Measurements from ENCODE around the gene HOOK2. TPM values are rescaled to one million over a fixed set of nuclear protein-coding genes. Genes with fewer than 3 reads are reported as not detected.
A peak's percentile ranks its signal among the peaks of the same experiment; 100 is the strongest.

HOOK2 gene
- total RNA-seq, 4 donors from 2014 or later = 27.3 to 109 (median 50.2) TPM

GRCh38 chr19:12750851-12751250 lies 24.5 kb downstream of the HOOK2 start:
- H3K4me3 ChIP-seq = no peak overlapping the region
- 45 to 46% methylated on average over 9 of the region's 9 CpGs for WGBS, 2 donors
- peaks cover 0 to 36% of the 10 kb centered on the region in 2 donors for H3K27me3 ChIP-seq
- H3K9me3 ChIP-seq = peaks cover 0 to 8% (median 0%) of the 10 kb centered on the region in 4 donors
- no peak for DNase-seq (ENCODE audit: low spot score in 2 of 2)
- H3K36me3 ChIP-seq = peaks cover 0 to 31% (median 3%) of the 10 kb centered on the region in 3 donors
- H3K4me1 ChIP-seq = peaks cover 0 to 15% (median 0%) of the 10 kb centered on the region in 4 donors
- H3K27ac ChIP-seq = no peak overlapping the region
- TF ChIP-seq CTCF (IDR thresholded peaks at IDR 0.05) (no peak), POLR2A (IDR thresholded peaks at IDR 0.05) (no peak), EP300 (IDR thresholded peaks at IDR 0.05) (no peak)

GRCh38 chr19:12749938-12750521 lies 25.3 kb downstream of the HOOK2 start:
- Histone ChIP-seq H3K4me1 (peaks cover 0 to 15% (median 0%) of the 10 kb centered on the region in 4 donors), H3K27me3 (peaks cover 0 to 36% of the 10 kb centered on the region in 2 donors), H3K36me3 (peaks cover 3 to 39% (median 5%) of the 10 kb centered on the region in 3 donors), H3K4me3 (no peak overlapping the region), H3K9me3 (peaks cover 0 to 8% (median 0%) of the 10 kb centered on the region in 4 donors), H3K27ac (no peak overlapping the region)
- no peak for DNase-seq (ENCODE audit: low spot score in 2 of 2)
- TF ChIP-seq CTCF (IDR thresholded peaks at IDR 0.05) (no peak), POLR2A (IDR thresholded peaks at IDR 0.05) (no peak), EP300 (IDR thresholded peaks at IDR 0.05) (peak in 1 of 2 donors; percentile 7)
- WGBS, 2 donors = 28 to 31% methylated on average over 14 to 24 of the region's 24 CpGs

GRCh38 chr19:12748489-12748888 lies 26.9 kb downstream of the HOOK2 start:
- Histone ChIP-seq H3K27ac (no peak overlapping the region), H3K27me3 (peaks cover 0 to 34% of the 10 kb centered on the region in 2 donors), H3K36me3 (peaks cover 3 to 55% (median 5%) of the 10 kb centered on the region in 3 donors), H3K4me3 (no peak overlapping the region), H3K4me1 (peaks cover 0 to 15% (median 0%) of the 10 kb centered on the region in 4 donors), H3K9me3 (peaks cover 0 to 8% (median 0%) of the 10 kb centered on the region in 4 donors)
- WGBS, 2 donors = 69 to 81% methylated on average over 6 of the region's 6 CpGs
- TF ChIP-seq CTCF (IDR thresholded peaks at IDR 0.05) (no peak), EP300 (IDR thresholded peaks at IDR 0.05) (no peak), POLR2A (IDR thresholded peaks at IDR 0.05) (no peak)
- DNase-seq (ENCODE audit: low spot score in 2 of 2) = no peak

- TF ChIP-seq POLR2A (IDR thresholded peaks at IDR 0.05) = no peak
- peaks cover 3 to 86% (median 5%) of the 10 kb centered on the region in 3 donors for H3K36me3 ChIP-seq
- 71% methylated on average over 22 of the region's 22 CpGs for whole genome bisulfite sequencing, 2 donors
These were observed 30.0 kb downstream of the HOOK2 start for GRCh38 chr19:12745166-12745897.

GRCh38 chr19:12737835-12738351 lies 37.5 kb downstream of the HOOK2 start:
- Histone ChIP-seq H3K36me3 (peaks cover 0 to 40% (median 0%) of the 10 kb centered on the region in 3 donors), H3K9me3 (no peaks in the 10 kb centered on the region), H3K4me3 (peak overlapping the region; percentile 64 to 86 (median 80)), H3K27ac (peak overlapping the region in 3 of 4 donors; percentile 84 to 97 (median 87)), H3K27me3 (no peaks in the 10 kb centered on the region), H3K4me1 (peaks cover 0 to 42% (median 24%) of the 10 kb centered on the region in 4 donors)
- DNase-seq (ENCODE audit: low spot score in 2 of 2) = no peak
- 9 to 14% methylated on average over 13 of the region's 13 CpGs for WGBS, 2 donors
- TF ChIP-seq POLR2A (IDR thresholded peaks at IDR 0.05) = no peak
- TF ChIP-seq CTCF (IDR thresholded peaks at IDR 0.05) = no peak
- no peak for TF ChIP-seq EP300 (IDR thresholded peaks at IDR 0.05)

More at GRCh38 chr19:12745166-12745897, 30.0 kb downstream of the HOOK2 start:
- Histone ChIP-seq H3K4me1 (peaks cover 0 to 6% (median 0%) of the 10 kb centered on the region in 4 donors), H3K27ac (no peak overlapping the region), H3K4me3 (no peak overlapping the region), H3K27me3 (peaks cover 0 to 7% of the 10 kb centered on the region in 2 donors), H3K9me3 (peaks cover 0 to 8% (median 0%) of the 10 kb centered on the region in 4 donors)
- DNase-seq (ENCODE audit: low spot score in 2 of 2) = no peak

Measured in tibial nerve (tissue), 4 donors.